Endothelial cell of umbilical vein (primary cell): Measurements from ENCODE around the gene SGMS2. TPM values are rescaled to one million over a fixed set of nuclear protein-coding genes. Genes with fewer than 3 reads are reported as not detected.

Experiments
- BruUV-seq: library from RNA; stranded (reverse); fragments of 400-500 nt; replicated peaks from 2 replicates; lab custom pipeline; 2021; lab: Mats Ljungman, UMichigan
- CTCF ChIA-PET: fragments of 300-600, 350-600 bp; sonication (Branson Sonifier 250); formaldehyde crosslinking; loops from one replicate; lab custom pipeline; 2021; ENCODE audit warnings: antibody characterized with exemption, inconsistent platforms; lab: Charles Lee
- POLR2A ChIA-PET: fragments of 300-600, 350-600 bp; sonication (Branson Sonifier 250); formaldehyde crosslinking; loops from one replicate; lab custom pipeline; 2021; ENCODE audit warnings: antibody characterized with exemption, inconsistent platforms; lab: Charles Lee
- DNase-seq: peaks from one replicate; pipeline ENCODE4 v3.0.0-alpha.2; 2011; ENCODE audit warnings: low read depth, low spot score
- FAIRE-seq: peaks from 2 replicates; lab custom pipeline; 2011; peaks lifted over from hg19 to GRCh38; lab: Jason Lieb, UNC
- H2AFZ ChIP-seq: 2 replicates; pipeline ENCODE4 v1.6.0; 2012; ENCODE audit warnings: low read depth, low read length, control low read depth, inconsistent platforms
- H3K27ac ChIP-seq: 2 replicates; pipeline ENCODE4 v1.5.1; 2011; ENCODE audit warnings: low read depth, mild to moderate bottlenecking, control low read depth, low read length, moderate library complexity; ENCODE audit not compliant: insufficient read depth
- H3K27me3 ChIP-seq, 2 experiments: 2 replicates each; pipeline versions ENCODE4 v1.6.0 to v1.6.1; 2011; ENCODE audit warnings: low read length in 2 of 2, mixed read lengths in 1 of 2; ENCODE audit not compliant: control insufficient read depth in 2 of 2, insufficient read depth in 2 of 2
- H3K36me3 ChIP-seq, 2 experiments: 2 replicates in 1 of 2; 3 replicates in 1 of 2; pipeline ENCODE4 v1.5.1; 2011; ENCODE audit warnings: low read length in 2 of 2, mild to moderate bottlenecking in 1 of 2, moderate library complexity in 1 of 2; ENCODE audit not compliant: control insufficient read depth in 2 of 2, insufficient read depth in 2 of 2; ENCODE audit errors: extremely low read depth in 1 of 2
- H3K4me1 ChIP-seq: 3 replicates; pipeline ENCODE4 v1.5.1; 2011; ENCODE audit warnings: mild to moderate bottlenecking, low read length; ENCODE audit not compliant: control insufficient read depth, insufficient read depth; ENCODE audit errors: extremely low read depth
- H3K4me2 ChIP-seq: 2 replicates; pipeline ENCODE4 v1.6.1; 2011; ENCODE audit warnings: low read length, control low read depth, mixed read lengths; ENCODE audit not compliant: insufficient read depth
- H3K4me3 ChIP-seq, 3 experiments: fragments of 200-600 bp in 1 of 3; sonication (generic), shearing (Covaris generic) in 1 of 3; replicated peaks in 1 of 3; 2 replicates each; pipeline ENCODE4 v1.5.1; 2011 to 2016; ENCODE audit warnings: control low read depth in 3 of 3, low read length in 3 of 3, mild to moderate bottlenecking in 2 of 3, inconsistent platforms in 1 of 3, low read depth in 1 of 3, moderate library complexity in 1 of 3; ENCODE audit not compliant: insufficient read depth in 1 of 3
- H3K79me2 ChIP-seq: 2 replicates; pipeline ENCODE4 v1.6.0; 2012; ENCODE audit warnings: low read length, inconsistent platforms; ENCODE audit not compliant: control insufficient read depth, insufficient read depth
- H3K9ac ChIP-seq: replicated peaks from 2 replicates; pipeline ENCODE3; 2011; ENCODE audit warnings: low read length, control low read depth; ENCODE audit not compliant: insufficient read depth; ENCODE audit errors: extremely low read depth
- H3K9me1 ChIP-seq: replicated peaks from 3 replicates; pipeline ENCODE4 v1.6.0; 2011; ENCODE audit warnings: mild to moderate bottlenecking, low read length; ENCODE audit not compliant: control insufficient read depth, insufficient read depth; ENCODE audit errors: extremely low read depth
- H3K9me3 ChIP-seq: replicated peaks from 2 replicates; pipeline ENCODE4 v1.5.1; 2012; ENCODE audit warnings: low read length, inconsistent platforms; ENCODE audit not compliant: control insufficient read depth, insufficient read depth
- H4K20me1 ChIP-seq: replicated peaks from 2 replicates; pipeline ENCODE3; 2011; ENCODE audit warnings: mild to moderate bottlenecking, low read length; ENCODE audit not compliant: control insufficient read depth, insufficient read depth; ENCODE audit errors: extremely low read depth
- EZH2 ChIP-seq: IDR thresholded peaks from 2 replicates; pipeline ENCODE4 v1.6.1; 2012; ENCODE audit warnings: borderline replicate concordance, low read depth, mild to moderate bottlenecking, moderate library complexity, low read length, inconsistent platforms; ENCODE audit not compliant: severe bottlenecking
- FOS ChIP-seq: IDR thresholded peaks from 2 replicates; pipeline ENCODE4 v1.6.1; 2011; ENCODE audit warnings: mild to moderate bottlenecking, low read length, moderate library complexity, borderline replicate concordance; ENCODE audit not compliant: insufficient read depth
- GATA2 ChIP-seq: IDR thresholded peaks from 2 replicates; pipeline ENCODE4 v1.7.0; 2011; ENCODE audit warnings: low read depth, mild to moderate bottlenecking, moderate library complexity, mixed read lengths, low read length; ENCODE audit not compliant: insufficient read length, insufficient read depth
- JUN ChIP-seq: IDR thresholded peaks from 2 replicates; pipeline ENCODE4 v1.6.1; 2011; ENCODE audit warnings: borderline replicate concordance, low read depth; ENCODE audit not compliant: insufficient read length, insufficient read depth
- MYC ChIP-seq: IDR thresholded peaks from one replicate; pipeline ENCODE4 v1.6.1; 2011; ENCODE audit warnings: mild to moderate bottlenecking, low read depth, low read length
- POLR2A ChIP-seq: IDR thresholded peaks from 2 replicates; pipeline ENCODE4 v1.6.1; 2012; ENCODE audit warnings: low read depth, mild to moderate bottlenecking, control low read depth, low read length
- POLR2AphosphoS5 ChIP-seq: IDR thresholded peaks from 2 replicates; pipeline ENCODE4 v1.6.1; 2012; ENCODE audit warnings: low read depth, mild to moderate bottlenecking, control low read depth, low read length, moderate library complexity; ENCODE audit not compliant: insufficient read depth
- dilution Hi-C: fragments of 300-500 bp; cut with MboI; formaldehyde crosslinking; loops from one replicate; pipeline ENCODE4 v1.15.0; 2019; ENCODE audit warnings: low sequenced_read_pairs; ENCODE audit not compliant: extremely low pct_ligation_motif_present
- intact Hi-C: fragments of 100-400 bp; cut with micrococcal nuclease; formaldehyde crosslinking; loops from one replicate; pipeline ENCODE4 v1.10.0; 2022
- polyA plus RNA-seq, 4 experiments: library from polyadenylated mRNA; depleted of rRNA in 3 of 4; stranded (reverse) in 3 of 4; unstranded in 1 of 4; fragments of >200 nt; gene quantifications; 2 replicates each; pipeline versions ENCODE4 v1.2.1 to v1.2.3, GENCODE V29; 2011 to 2012; ENCODE audit warnings: missing spikeins in 1 of 4
- total RNA-seq: library from RNA; stranded (reverse); gene quantifications from 2 replicates; pipeline ENCODE4 v1.2.3, GENCODE V29; 2021
- TF ChIP-seq, protein P1 (sequence below): IDR thresholded peaks from 2 replicates; pipeline ENCODE4 v1.6.1; 2011; ENCODE audit not compliant: insufficient read depth, insufficient read length
- TF ChIP-seq, protein P2 (sequence below), 2 donors: IDR thresholded peaks; 1 replicate in 1 of 2; 2 replicates in 1 of 2; pipeline ENCODE4 v1.5.1; 2011; ENCODE audit warnings: low read length in 2 of 2, mild to moderate bottlenecking in 2 of 2, moderate library complexity in 2 of 2, control low read depth in 1 of 2, inconsistent platforms in 1 of 2, low read depth in 1 of 2; ENCODE audit not compliant: insufficient read depth in 1 of 2; ENCODE audit errors: extremely low read depth in 1 of 2

SGMS2 gene
- total and polyA plus RNA-seq, 2 donors (not counting 3 experiments of a cell fraction or from before 2014, with no cell fraction given): 33.0 to 33.2 TPM

DNA sequence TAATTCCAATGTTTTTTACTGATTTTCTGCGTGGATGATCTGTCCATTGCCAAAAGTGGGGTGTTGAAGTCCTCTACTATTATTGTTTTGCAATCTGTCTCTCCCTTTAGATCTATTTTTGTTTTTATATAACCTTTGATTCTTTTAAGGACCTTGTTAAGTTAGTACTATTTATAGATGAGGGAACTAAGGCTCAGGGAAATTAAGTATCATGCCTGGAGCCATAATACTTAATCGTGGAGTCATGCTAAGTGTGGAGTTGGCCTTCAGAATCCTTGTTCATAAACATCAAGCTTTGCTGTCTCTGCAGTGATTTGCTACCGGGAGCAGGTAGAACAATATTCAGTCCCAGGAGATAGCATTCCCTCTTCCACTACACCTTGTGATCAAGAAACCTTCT lies 31.0 kb downstream of the SGMS2 start:
- intact Hi-C loops: no loop called here
- Histone ChIP-seq H3K9ac (no peak overlapping the region), H3K27ac (no peak overlapping the region), H3K27me3 (no peaks in the 10 kb centered on the region), H3K9me3 (no peaks in the 10 kb centered on the region), H3K4me1 (peaks cover 21% of the 10 kb centered on the region), H4K20me1 (no peaks in the 10 kb centered on the region), H2AFZ (no peak overlapping the region), H3K4me2 (no peak overlapping the region), H3K79me2 (peaks cover 38% of the 10 kb centered on the region), H3K36me3 (no peaks in the 10 kb centered on the region), H3K4me3 (no peak overlapping the region), H3K9me1 (no peaks in the 10 kb centered on the region)
- CTCF ChIA-PET: interaction anchor here (0.9 kb wide), 1 partner anchor 14 kb away, joined by 3 read pairs; no protein-coding TSS in a partner anchor
- TF ChIP-seq EZH2 (no peak), JUN (no peak), FOS (no peak), POLR2A (no peak), GATA2 (no peak), POLR2AphosphoS5 (no peak), MYC (no peak)
- TF ChIP-seq, protein P1, sequence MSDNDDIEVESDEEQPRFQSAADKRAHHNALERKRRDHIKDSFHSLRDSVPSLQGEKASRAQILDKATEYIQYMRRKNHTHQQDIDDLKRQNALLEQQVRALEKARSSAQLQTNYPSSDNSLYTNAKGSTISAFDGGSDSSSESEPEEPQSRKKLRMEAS: no peak
- TF ChIP-seq, protein P2, sequence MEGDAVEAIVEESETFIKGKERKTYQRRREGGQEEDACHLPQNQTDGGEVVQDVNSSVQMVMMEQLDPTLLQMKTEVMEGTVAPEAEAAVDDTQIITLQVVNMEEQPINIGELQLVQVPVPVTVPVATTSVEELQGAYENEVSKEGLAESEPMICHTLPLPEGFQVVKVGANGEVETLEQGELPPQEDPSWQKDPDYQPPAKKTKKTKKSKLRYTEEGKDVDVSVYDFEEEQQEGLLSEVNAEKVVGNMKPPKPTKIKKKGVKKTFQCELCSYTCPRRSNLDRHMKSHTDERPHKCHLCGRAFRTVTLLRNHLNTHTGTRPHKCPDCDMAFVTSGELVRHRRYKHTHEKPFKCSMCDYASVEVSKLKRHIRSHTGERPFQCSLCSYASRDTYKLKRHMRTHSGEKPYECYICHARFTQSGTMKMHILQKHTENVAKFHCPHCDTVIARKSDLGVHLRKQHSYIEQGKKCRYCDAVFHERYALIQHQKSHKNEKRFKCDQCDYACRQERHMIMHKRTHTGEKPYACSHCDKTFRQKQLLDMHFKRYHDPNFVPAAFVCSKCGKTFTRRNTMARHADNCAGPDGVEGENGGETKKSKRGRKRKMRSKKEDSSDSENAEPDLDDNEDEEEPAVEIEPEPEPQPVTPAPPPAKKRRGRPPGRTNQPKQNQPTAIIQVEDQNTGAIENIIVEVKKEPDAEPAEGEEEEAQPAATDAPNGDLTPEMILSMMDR (IDR thresholded peaks at IDR 0.05; ENCODE audit: extremely low read depth in 1 of 2, insufficient read depth in 1 of 2, low read depth in 1 of 2, low read length in 2 of 2): no peak
- dilution Hi-C loops: no loop called here
- POLR2A ChIA-PET: no interaction called here
- FAIRE-seq (no peak), DNase-seq (no peak)
- no TSS peak for BruUV-seq
